Keratinocyte (primary cell): ENCODE results near the gene POPDC2.

Experiments used
- EZH2 ChIP-seq: IDR thresholded peaks from one replicate; pipeline ENCODE4 v1.6.1; 2012; ENCODE audit warnings: inconsistent platforms, mild to moderate bottlenecking, low read length, moderate library complexity
- TF ChIP-seq, protein P1 (sequence below), 3 experiments: IDR thresholded peaks in 1 of 3; conservative IDR thresholded peaks in 1 of 3; optimal IDR thresholded peaks in 1 of 3; 2 replicates in 2 of 3; 3 replicates in 1 of 3; pipeline versions ENCODE3 to v1.5.1; 2011; ENCODE audit warnings: low read length in 3 of 3, mild to moderate bottlenecking in 3 of 3, moderate library complexity in 2 of 3, control low read depth in 1 of 3, inconsistent platforms in 1 of 3; ENCODE audit not compliant: insufficient read depth in 2 of 3; ENCODE audit errors: extremely low read depth in 1 of 3

DNA sequence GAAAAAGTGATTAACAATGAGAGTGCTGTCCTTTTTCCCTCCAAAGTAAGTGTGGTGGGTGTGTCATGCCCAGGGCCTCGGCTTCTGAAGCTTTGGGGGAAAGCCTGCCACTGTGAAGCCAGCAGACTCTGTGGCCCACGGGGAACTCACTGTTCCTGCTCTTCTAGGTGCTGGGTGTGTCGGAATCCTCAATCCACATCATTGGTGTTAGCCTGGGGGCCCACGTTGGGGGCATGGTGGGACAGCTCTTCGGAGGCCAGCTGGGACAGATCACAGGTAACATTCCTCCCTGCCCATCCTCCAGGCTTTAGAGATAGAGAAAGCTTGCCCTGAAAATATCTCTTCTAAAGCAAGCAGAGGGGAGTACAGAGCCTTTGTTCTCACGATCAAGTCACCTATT is 51.1 kb downstream of the POPDC2 start:
- TF ChIP-seq, protein P1, sequence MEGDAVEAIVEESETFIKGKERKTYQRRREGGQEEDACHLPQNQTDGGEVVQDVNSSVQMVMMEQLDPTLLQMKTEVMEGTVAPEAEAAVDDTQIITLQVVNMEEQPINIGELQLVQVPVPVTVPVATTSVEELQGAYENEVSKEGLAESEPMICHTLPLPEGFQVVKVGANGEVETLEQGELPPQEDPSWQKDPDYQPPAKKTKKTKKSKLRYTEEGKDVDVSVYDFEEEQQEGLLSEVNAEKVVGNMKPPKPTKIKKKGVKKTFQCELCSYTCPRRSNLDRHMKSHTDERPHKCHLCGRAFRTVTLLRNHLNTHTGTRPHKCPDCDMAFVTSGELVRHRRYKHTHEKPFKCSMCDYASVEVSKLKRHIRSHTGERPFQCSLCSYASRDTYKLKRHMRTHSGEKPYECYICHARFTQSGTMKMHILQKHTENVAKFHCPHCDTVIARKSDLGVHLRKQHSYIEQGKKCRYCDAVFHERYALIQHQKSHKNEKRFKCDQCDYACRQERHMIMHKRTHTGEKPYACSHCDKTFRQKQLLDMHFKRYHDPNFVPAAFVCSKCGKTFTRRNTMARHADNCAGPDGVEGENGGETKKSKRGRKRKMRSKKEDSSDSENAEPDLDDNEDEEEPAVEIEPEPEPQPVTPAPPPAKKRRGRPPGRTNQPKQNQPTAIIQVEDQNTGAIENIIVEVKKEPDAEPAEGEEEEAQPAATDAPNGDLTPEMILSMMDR (optimal IDR thresholded peaks at IDR 0.05 in 1 of 3, IDR thresholded peaks at IDR 0.05 in 1 of 3, conservative IDR thresholded peaks at IDR 0.05 in 1 of 3; ENCODE audit: extremely low read depth in 1 of 3, insufficient read depth in 2 of 3, low read length in 3 of 3), result no peak
- no peak for TF ChIP-seq EZH2
